ENCODE results near the gene SLC9A7.

SLC9A7 gene

GRCh38 chrX:46571423-46572339, 187.2 kb downstream of the SLC9A7 start:
- no peaks in the 10 kb centered on the region for H3K36me3 ChIP-seq (ENCODE audit: control insufficient read depth, insufficient read depth, low read length)
- H3K4me1 ChIP-seq (ENCODE audit: control insufficient read depth, insufficient read depth, low read length), result no peaks in the 10 kb centered on the region
- H3K9ac ChIP-seq (ENCODE audit: low read length), result no peak overlapping the region
- H3K27ac ChIP-seq (ENCODE audit: low read depth, low read length), result no peak overlapping the region
- H3K27me3 ChIP-seq (ENCODE audit: control insufficient read depth, insufficient read depth, low read length), result peaks cover 7% of the 10 kb centered on the region
- H3K4me3 ChIP-seq (ENCODE audit: low read length), result no peak overlapping the region

- no peak overlapping the region for H3K27ac ChIP-seq (ENCODE audit: low read depth, low read length)
- no peaks in the 10 kb centered on the region for H3K4me1 ChIP-seq (ENCODE audit: control insufficient read depth, insufficient read depth, low read length)
- H3K27me3 ChIP-seq (ENCODE audit: control insufficient read depth, insufficient read depth, low read length), result peaks cover 3% of the 10 kb centered on the region
- no peak overlapping the region for H3K4me3 ChIP-seq (ENCODE audit: low read length)
- H3K36me3 ChIP-seq (ENCODE audit: control insufficient read depth, insufficient read depth, low read length), result no peaks in the 10 kb centered on the region
- no peak overlapping the region for H3K9ac ChIP-seq (ENCODE audit: low read length)
These were observed 189.3 kb downstream of the SLC9A7 start for GRCh38 chrX:46569621-46570020.

GRCh38 chrX:46567388-46567787, 191.5 kb downstream of the SLC9A7 start:
- peaks cover 3% of the 10 kb centered on the region for H3K27me3 ChIP-seq (ENCODE audit: control insufficient read depth, insufficient read depth, low read length)
- H3K4me1 ChIP-seq (ENCODE audit: control insufficient read depth, insufficient read depth, low read length), result no peaks in the 10 kb centered on the region
- no peak overlapping the region for H3K4me3 ChIP-seq (ENCODE audit: low read length)
- no peak overlapping the region for H3K9ac ChIP-seq (ENCODE audit: low read length)
- no peaks in the 10 kb centered on the region for H3K36me3 ChIP-seq (ENCODE audit: control insufficient read depth, insufficient read depth, low read length)
- H3K27ac ChIP-seq (ENCODE audit: low read depth, low read length), result no peak overlapping the region

- H3K9ac ChIP-seq (ENCODE audit: low read length), result no peak overlapping the region
- no peak overlapping the region for H3K4me3 ChIP-seq (ENCODE audit: low read length)
- H3K4me1 ChIP-seq (ENCODE audit: control insufficient read depth, insufficient read depth, low read length), result no peaks in the 10 kb centered on the region
- H3K36me3 ChIP-seq (ENCODE audit: control insufficient read depth, insufficient read depth, low read length), result no peaks in the 10 kb centered on the region
- H3K27me3 ChIP-seq (ENCODE audit: control insufficient read depth, insufficient read depth, low read length), result no peaks in the 10 kb centered on the region
- no peak overlapping the region for H3K27ac ChIP-seq (ENCODE audit: low read depth, low read length)
These were observed 196.9 kb downstream of the SLC9A7 start for GRCh38 chrX:46561824-46562657.

- no peak overlapping the region for H3K9ac ChIP-seq (ENCODE audit: low read length)
- H3K4me3 ChIP-seq (ENCODE audit: low read length), result no peak overlapping the region
- H3K27ac ChIP-seq (ENCODE audit: low read depth, low read length), result no peak overlapping the region
- no peaks in the 10 kb centered on the region for H3K4me1 ChIP-seq (ENCODE audit: control insufficient read depth, insufficient read depth, low read length)
- H3K27me3 ChIP-seq (ENCODE audit: control insufficient read depth, insufficient read depth, low read length), result no peaks in the 10 kb centered on the region
- H3K36me3 ChIP-seq (ENCODE audit: control insufficient read depth, insufficient read depth, low read length), result no peaks in the 10 kb centered on the region
These were observed 199.9 kb downstream of the SLC9A7 start for GRCh38 chrX:46559062-46559461.

GRCh38 chrX:46554942-46555341, 204.0 kb downstream of the SLC9A7 start:
- Histone ChIP-seq H3K36me3 (ENCODE audit: control insufficient read depth, insufficient read depth, low read length) (no peaks in the 10 kb centered on the region), H3K4me3 (ENCODE audit: low read length) (no peak overlapping the region), H3K4me1 (ENCODE audit: control insufficient read depth, insufficient read depth, low read length) (no peaks in the 10 kb centered on the region), H3K27me3 (ENCODE audit: control insufficient read depth, insufficient read depth, low read length) (no peaks in the 10 kb centered on the region), H3K9ac (ENCODE audit: low read length) (no peak overlapping the region), H3K27ac (ENCODE audit: low read depth, low read length) (no peak overlapping the region)

- Histone ChIP-seq H3K4me1 (ENCODE audit: control insufficient read depth, insufficient read depth, low read length) (no peaks in the 10 kb centered on the region), H3K36me3 (ENCODE audit: control insufficient read depth, insufficient read depth, low read length) (no peaks in the 10 kb centered on the region), H3K4me3 (ENCODE audit: low read length) (no peak overlapping the region), H3K9ac (ENCODE audit: low read length) (no peak overlapping the region), H3K27ac (ENCODE audit: low read depth, low read length) (no peak overlapping the region), H3K27me3 (ENCODE audit: control insufficient read depth, insufficient read depth, low read length) (no peaks in the 10 kb centered on the region)
These were observed 205.0 kb downstream of the SLC9A7 start for GRCh38 chrX:46553935-46554334.

- no peak overlapping the region for H3K9ac ChIP-seq (ENCODE audit: low read length)
- H3K27ac ChIP-seq (ENCODE audit: low read depth, low read length), result no peak overlapping the region
- no peak overlapping the region for H3K4me3 ChIP-seq (ENCODE audit: low read length)
- H3K27me3 ChIP-seq (ENCODE audit: control insufficient read depth, insufficient read depth, low read length), result no peaks in the 10 kb centered on the region
- peaks cover 2% of the 10 kb centered on the region for H3K36me3 ChIP-seq (ENCODE audit: control insufficient read depth, insufficient read depth, low read length)
- peaks cover under 1% of the 10 kb centered on the region for H3K4me1 ChIP-seq (ENCODE audit: control insufficient read depth, insufficient read depth, low read length)
These were observed 207.3 kb downstream of the SLC9A7 start for GRCh38 chrX:46551494-46552128.

- H3K27me3 ChIP-seq (ENCODE audit: control insufficient read depth, insufficient read depth, low read length), result no peaks in the 10 kb centered on the region
- no peak overlapping the region for H3K4me3 ChIP-seq (ENCODE audit: low read length)
- no peak overlapping the region for H3K27ac ChIP-seq (ENCODE audit: low read depth, low read length)
- peaks cover 3% of the 10 kb centered on the region for H3K4me1 ChIP-seq (ENCODE audit: control insufficient read depth, insufficient read depth, low read length)
- H3K36me3 ChIP-seq (ENCODE audit: control insufficient read depth, insufficient read depth, low read length), result peaks cover 2% of the 10 kb centered on the region
- H3K9ac ChIP-seq (ENCODE audit: low read length), result no peak overlapping the region
These were observed 209.0 kb downstream of the SLC9A7 start for GRCh38 chrX:46549914-46550313.
